ENCODE results near the gene RPL13A. TPM values are rescaled to one million over a fixed set of nuclear protein-coding genes. Genes with fewer than 3 reads are reported as not detected.
A peak's percentile ranks its signal among the peaks of the same experiment; 100 is the strongest.

RPL13A gene
- total and polyA plus RNA-seq, 9 of the 15 experiments (the other 6 are each of a cell fraction or from before 2014, with no cell fraction given): 1,744 to 5,482 (median 2,949) TPM

DNA sequence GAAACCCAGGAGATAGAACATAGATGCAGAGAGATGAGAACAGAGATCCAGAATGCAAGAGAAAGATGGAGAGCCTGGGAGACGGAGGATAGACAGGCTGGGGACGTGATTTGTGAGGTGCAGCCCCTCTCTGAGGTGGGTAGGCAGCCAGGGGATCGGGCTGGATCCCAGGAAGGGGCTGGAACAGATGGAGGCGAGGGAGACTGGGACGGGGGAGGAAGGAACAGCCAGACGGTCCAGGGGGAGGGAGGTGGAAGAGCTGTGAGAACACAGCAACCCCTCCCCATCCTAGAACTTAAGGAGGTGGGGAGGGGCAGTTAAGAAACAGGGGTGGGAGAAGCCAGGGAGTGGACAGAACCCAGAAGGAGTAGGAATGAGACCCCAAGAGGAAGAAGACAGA, 49.1 kb upstream of the RPL13A start:
- TF ChIP-seq ZBTB1 (CRISPR knock-in tag; IDR thresholded peaks at IDR 0.05; ENCODE audit: borderline replicate concordance, low read depth): no peak
- TF ChIP-seq, protein P1, sequence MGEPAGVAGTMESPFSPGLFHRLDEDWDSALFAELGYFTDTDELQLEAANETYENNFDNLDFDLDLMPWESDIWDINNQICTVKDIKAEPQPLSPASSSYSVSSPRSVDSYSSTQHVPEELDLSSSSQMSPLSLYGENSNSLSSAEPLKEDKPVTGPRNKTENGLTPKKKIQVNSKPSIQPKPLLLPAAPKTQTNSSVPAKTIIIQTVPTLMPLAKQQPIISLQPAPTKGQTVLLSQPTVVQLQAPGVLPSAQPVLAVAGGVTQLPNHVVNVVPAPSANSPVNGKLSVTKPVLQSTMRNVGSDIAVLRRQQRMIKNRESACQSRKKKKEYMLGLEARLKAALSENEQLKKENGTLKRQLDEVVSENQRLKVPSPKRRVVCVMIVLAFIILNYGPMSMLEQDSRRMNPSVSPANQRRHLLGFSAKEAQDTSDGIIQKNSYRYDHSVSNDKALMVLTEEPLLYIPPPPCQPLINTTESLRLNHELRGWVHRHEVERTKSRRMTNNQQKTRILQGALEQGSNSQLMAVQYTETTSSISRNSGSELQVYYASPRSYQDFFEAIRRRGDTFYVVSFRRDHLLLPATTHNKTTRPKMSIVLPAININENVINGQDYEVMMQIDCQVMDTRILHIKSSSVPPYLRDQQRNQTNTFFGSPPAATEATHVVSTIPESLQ (CRISPR knock-in tag; IDR thresholded peaks at IDR 0.05): no peak
- peak; percentile 15; the same call in 1 of the 2 replicates for TF ChIP-seq JUND (IDR thresholded peaks at IDR 0.05; ENCODE audit: borderline replicate concordance, low read depth, low read length)
- TF ChIP-seq JUND (tag; IDR thresholded peaks at IDR 0.05; ENCODE audit: borderline replicate concordance, low read depth, low read length): no peak
- H3K9ac ChIP-seq (ENCODE audit: insufficient read depth in 1 of 2, low read depth in 2 of 2, low read length in 2 of 2): no peak overlapping the region
- H4K20me1 ChIP-seq (replicated peaks; ENCODE audit: control insufficient read depth, insufficient read depth, low read length): no peaks in the 10 kb centered on the region
- peaks cover 7 to 19% of the 10 kb centered on the region in 2 experiments; a peak in 4 of 5 replicates for H3K27me3 ChIP-seq (ENCODE audit: control insufficient read depth in 2 of 2, insufficient read depth in 2 of 2, low read length in 2 of 2)
- no peaks in the 10 kb centered on the region for H3K79me2 ChIP-seq (ENCODE audit: control insufficient read depth, insufficient read depth, low read length)
- H3K4me3 ChIP-seq: no peak overlapping the region
- H3K27ac ChIP-seq (ENCODE audit: extremely low read depth, low read depth, low read length): no peak overlapping the region
- in situ Hi-C loops (cut with MboI): loop anchor here (5.0 kb wide), 1 partner anchor 46 kb away; no protein-coding TSS in a partner anchor
- ChIA-PET POLR2A (no interaction called here), CTCF (ENCODE audit: low intra/inter-chr PET ratio) (no interaction called here)
- peaks cover 37 to 58% of the 10 kb centered on the region in 2 experiments for H3K4me1 ChIP-seq (replicated peaks in 1 of 2; ENCODE audit: control insufficient read depth in 2 of 2, insufficient read depth in 2 of 2, low read length in 2 of 2)
- H3K4me2 ChIP-seq (ENCODE audit: insufficient read depth, low read length): no peak overlapping the region
- H3K36me3 ChIP-seq (ENCODE audit: control insufficient read depth, insufficient read depth, low read length): no peaks in the 10 kb centered on the region
- no peak overlapping the region for H2AFZ ChIP-seq (ENCODE audit: low read depth, low read length)
- H3K9me3 ChIP-seq (replicated peaks; ENCODE audit: control insufficient read depth, insufficient read depth, low read depth, low read length): no peaks in the 10 kb centered on the region
- WGBS (ENCODE audit: insufficient coverage, low coverage, missing lambda C conversion rate): 3% methylated on average over 5 of the region's 6 CpGs
- H3K9me1 ChIP-seq (ENCODE audit: control insufficient read depth, insufficient read depth, low read length): no peaks in the 10 kb centered on the region
- ATAC-seq (no peak), FAIRE-seq (no peak), DNase-seq (ENCODE audit: extremely low read depth in 1 of 4, low spot score in 3 of 4) (no peak)
- no TSS peak for BruUV-seq (replicated peaks)
- intact Hi-C loops (cut with micrococcal nuclease): no loop called here
